ENCODE results near the gene KLK3. TPM values are rescaled to one million over a fixed set of nuclear protein-coding genes. Genes with fewer than 3 reads are reported as not detected.

The KLK3 gene
- total RNA-seq, 1 experiment from 2014 or later = not detected

DNA sequence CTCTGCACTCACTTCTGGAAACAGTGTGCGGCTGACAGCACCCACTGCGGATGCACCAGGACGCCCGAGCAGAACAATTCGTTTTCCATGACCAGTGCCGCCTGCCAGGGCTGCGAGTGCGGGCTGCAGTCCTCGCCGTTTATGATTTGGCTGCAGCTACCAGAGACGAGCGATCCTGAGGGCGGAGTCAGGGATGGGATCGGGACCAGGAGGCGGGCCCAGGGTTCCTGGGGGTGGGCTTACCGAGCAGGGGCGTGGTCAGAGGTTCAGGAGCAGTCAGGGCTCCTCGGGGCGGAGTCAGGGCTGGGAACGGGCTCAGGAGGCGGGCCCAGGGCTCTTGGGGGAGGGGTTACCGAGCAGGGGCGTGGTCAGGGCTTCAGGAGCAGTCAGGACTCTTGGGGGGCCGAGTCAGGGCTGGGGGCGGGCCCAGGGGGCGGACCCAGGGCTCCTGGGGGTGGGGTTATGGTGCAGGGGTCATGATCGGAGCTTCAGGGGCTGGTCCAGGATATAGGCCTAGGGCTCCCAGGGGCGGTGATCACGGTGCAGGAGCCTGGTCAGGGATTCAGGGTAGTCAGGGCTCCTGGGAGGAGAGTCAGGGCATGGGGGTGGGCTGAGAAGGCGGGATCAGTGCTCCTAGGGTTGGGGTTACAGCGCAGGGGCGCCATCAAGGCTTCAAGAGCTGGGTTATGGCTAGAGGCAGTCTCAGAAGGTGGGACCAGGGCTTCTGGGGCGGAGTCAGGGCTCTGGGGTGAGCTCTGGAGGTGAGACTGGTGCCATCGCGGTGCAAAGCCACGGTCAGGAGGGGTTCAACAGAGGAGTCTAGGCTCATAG, 54.7 kb downstream of the KLK3 start:
- H3K27me3 ChIP-seq (replicated peaks) = peaks cover 3% of the 10 kb centered on the region; the same call in 1 of the 2 replicates
- no peak overlapping the region for H3K4me3 ChIP-seq

More for the DNA sequence above, 54.7 kb downstream of the KLK3 start:
- Histone ChIP-seq H3K4me1 (replicated peaks) (no peaks in the 10 kb centered on the region), H3K36me3 (no peaks in the 10 kb centered on the region), H3K27ac (no peak overlapping the region), H3K9me3 (replicated peaks) (no peaks in the 10 kb centered on the region)
- DNase-seq (ENCODE audit: low read depth in 1 of 2, low spot score in 2 of 2) = no peak

Other genes starting within 250 kb of the KLK3 start
- gene SYT3, start 215.0 kb upstream of the KLK3 start, total RNA-seq (2014; rRNA removed; shearing (Covaris generic)) = not detected in 2 replicates
- not detected in 2 replicates for gene C19orf81, start 205.5 kb upstream of the KLK3 start, total RNA-seq (2014; rRNA removed; shearing (Covaris generic))
- gene SHANK1, start 135.1 kb upstream of the KLK3 start, total RNA-seq (2014; rRNA removed; shearing (Covaris generic)) = not detected in 2 replicates
- 0.56 and 1.7 TPM in 2 replicates for gene CLEC11A, start 131.6 kb upstream of the KLK3 start, total RNA-seq (2014; rRNA removed; shearing (Covaris generic))
- not detected in 2 replicates for gene GPR32, start 84.5 kb upstream of the KLK3 start, total RNA-seq (2014; rRNA removed; shearing (Covaris generic))
- not detected in 2 replicates for gene ACP4, start 64.5 kb upstream of the KLK3 start, total RNA-seq (2014; rRNA removed; shearing (Covaris generic))
- not detected in 2 replicates for gene KLK1, start 31.1 kb upstream of the KLK3 start, total RNA-seq (2014; rRNA removed; shearing (Covaris generic))
- not detected in 2 replicates for gene KLK15, start 21.3 kb upstream of the KLK3 start, total RNA-seq (2014; rRNA removed; shearing (Covaris generic))
- gene KLK2, start 18.5 kb downstream of the KLK3 start, total RNA-seq (2014; rRNA removed; shearing (Covaris generic)) = not detected in 2 replicates
- not detected in 2 replicates for gene KLK4, start 56.5 kb downstream of the KLK3 start, total RNA-seq (2014; rRNA removed; shearing (Covaris generic))
- gene KLK5, start 98.1 kb downstream of the KLK3 start, total RNA-seq (2014; rRNA removed; shearing (Covaris generic)) = not detected in 2 replicates
- gene KLK6, start 114.7 kb downstream of the KLK3 start, total RNA-seq (2014; rRNA removed; shearing (Covaris generic)) = not detected in 2 replicates
- gene KLK7, start 129.0 kb downstream of the KLK3 start, total RNA-seq (2014; rRNA removed; shearing (Covaris generic)) = not detected in 2 replicates
- gene KLK8, start 146.7 kb downstream of the KLK3 start, total RNA-seq (2014; rRNA removed; shearing (Covaris generic)) = not detected in 2 replicates
- gene KLK10, start 164.8 kb downstream of the KLK3 start, total RNA-seq (2014; rRNA removed; shearing (Covaris generic)) = not detected in 2 replicates
- not detected in 2 replicates for gene KLK11, start 171.7 kb downstream of the KLK3 start, total RNA-seq (2014; rRNA removed; shearing (Covaris generic))
- gene KLK12, start 180.1 kb downstream of the KLK3 start, total RNA-seq (2014; rRNA removed; shearing (Covaris generic)) = not detected in 2 replicates
- gene KLK13, start 210.2 kb downstream of the KLK3 start, total RNA-seq (2014; rRNA removed; shearing (Covaris generic)) = not detected in 2 replicates
- not detected in 2 replicates for gene KLK14, start 228.0 kb downstream of the KLK3 start, total RNA-seq (2014; rRNA removed; shearing (Covaris generic))

Data from SJSA1 (cell line).